HepG2 (cell line): Measurements from ENCODE around the gene HDDC3.

Experiments used
- ATF2 ChIP-seq: sonication (generic); formaldehyde crosslinking; IDR thresholded peaks from 2 replicates; pipeline ENCODE4 v1.4.0; 2020; ENCODE audit warnings: missing genetic modification reagents
- JUNB ChIP-seq: sonication (generic); formaldehyde crosslinking; IDR thresholded peaks from 2 replicates; pipeline ENCODE4 v1.8.0; 2022; ENCODE audit warnings: missing genetic modification reagents, mild to moderate bottlenecking, borderline replicate concordance
- NR1H2 ChIP-seq: sonication (generic); formaldehyde crosslinking; IDR thresholded peaks from 2 replicates; pipeline ENCODE4 v1.8.1; 2022; ENCODE audit warnings: low read depth, missing genetic modification reagents, borderline replicate concordance
- RAD21 ChIP-seq: fragments of 450-650 bp; formaldehyde crosslinking; IDR thresholded peaks from 2 replicates; pipeline ENCODE4 v1.5.0; 2020; ENCODE audit warnings: mild to moderate bottlenecking
- RBFOX2 ChIP-seq: fragments of 200-400 bp; formaldehyde crosslinking; IDR thresholded peaks from 2 replicates; pipeline ENCODE4 v1.6.1; 2017; ENCODE audit warnings: low read depth, mild to moderate bottlenecking, low read length
- SMAD9 ChIP-seq: sonication (generic); formaldehyde crosslinking; IDR thresholded peaks from 2 replicates; pipeline ENCODE4 v1.5.1; 2020; ENCODE audit warnings: mild to moderate bottlenecking, missing genetic modification reagents
- TCF7L2 ChIP-seq: IDR thresholded peaks from 2 replicates; pipeline ENCODE4 v1.6.1; 2011; ENCODE audit warnings: mild to moderate bottlenecking, low read depth, low read length, moderate library complexity
- ZNF24 ChIP-seq: fragments of 450-650 bp; IDR thresholded peaks from 2 replicates; pipeline ENCODE4 v1.6.1; 2017; ENCODE audit warnings: antibody characterized with exemption, mild to moderate bottlenecking
- ZNF496 ChIP-seq: sonication (generic); formaldehyde crosslinking; IDR thresholded peaks from 2 replicates; pipeline ENCODE4 v1.8.1; 2023; ENCODE audit warnings: mild to moderate bottlenecking, moderate library complexity, missing genetic modification reagents; ENCODE audit not compliant: insufficient replicate concordance
- ZNF570 ChIP-seq: sonication (generic); formaldehyde crosslinking; IDR thresholded peaks from 2 replicates; pipeline ENCODE4 v1.4.0; 2020; ENCODE audit warnings: mild to moderate bottlenecking, missing genetic modification reagents, borderline replicate concordance

- no peak for TF ChIP-seq NR1H2 (CRISPR knock-in tag)
- no peak for TF ChIP-seq TCF7L2
- TF ChIP-seq SMAD9 (CRISPR knock-in tag) = no peak
- TF ChIP-seq ZNF496 (CRISPR knock-in tag) = no peak
- TF ChIP-seq RAD21 (CRISPR knock-in tag) = no peak
- no peak for TF ChIP-seq RBFOX2
- TF ChIP-seq ATF2 = no peak
- no peak for TF ChIP-seq ZNF570 (CRISPR knock-in tag)
- TF ChIP-seq ZNF24 = no peak
- TF ChIP-seq JUNB (CRISPR knock-in tag) = no peak
Measured at GRCh38 chr15:90890839-90891238, 41.5 kb downstream of the HDDC3 start.
